Nephron progenitor cell (in vitro differentiated cells): ENCODE measurements around the gene SLFN5.
"Not testable (repeated sequence)": the region's sequence is repeated elsewhere in the genome, so short reads cannot be mapped to it uniquely, and the experiment has no call there.

Experiments used
- DNase-seq: peaks from one replicate; pipeline ENCODE4 v3.0.0; 2021
- H3K27ac Mint-ChIP-seq: 2 replicates; pipeline ENCODE4 v1.8.0; 2021; ENCODE audit warnings: mild to moderate bottlenecking, moderate library complexity, mixed read lengths
- H3K27me3 Mint-ChIP-seq: 2 replicates; pipeline ENCODE4 v1.8.0; 2021; ENCODE audit warnings: mild to moderate bottlenecking, low read depth, mixed read lengths; ENCODE audit not compliant: poor library complexity
- H3K36me3 Mint-ChIP-seq: 2 replicates; pipeline ENCODE4 v1.8.0; 2021; ENCODE audit warnings: low read depth, mixed read lengths
- H3K4me1 Mint-ChIP-seq: 2 replicates; pipeline ENCODE4 v1.8.0; 2021; ENCODE audit warnings: mixed read lengths
- H3K4me3 Mint-ChIP-seq: 2 replicates; pipeline ENCODE4 v1.8.0; 2021; ENCODE audit warnings: mild to moderate bottlenecking, moderate library complexity, mixed read lengths
- H3K9me3 Mint-ChIP-seq: 2 replicates; pipeline ENCODE4 v1.8.0; 2021; ENCODE audit warnings: mild to moderate bottlenecking, moderate library complexity, mixed read lengths
- CTCF ChIP-seq: fragments of 200-600 bp; sonication (generic); IDR thresholded peaks from 2 replicates; pipeline ENCODE4 v1.5.0; 2021; ENCODE audit warnings: antibody characterized with exemption

Gene SLFN5

GRCh38 chr17:35278876-35279275 is 36.0 kb downstream of the SLFN5 start:
- Mint-ChIP-seq H3K9me3 (peaks cover 40% of the 10 kb centered on the region), H3K27me3 (peaks cover 13% of the 10 kb centered on the region)
- not testable (repeated sequence) for H3K4me1 Mint-ChIP-seq, H3K36me3 Mint-ChIP-seq, H3K4me3 Mint-ChIP-seq, H3K27ac Mint-ChIP-seq, DNase-seq

GRCh38 chr17:35283767-35284166 is 40.9 kb downstream of the SLFN5 start:
- no peak for TF ChIP-seq CTCF
- peaks cover 8% of the 10 kb centered on the region for H3K9me3 Mint-ChIP-seq
- no peak overlapping the region for H3K27ac Mint-ChIP-seq
- peaks cover 5% of the 10 kb centered on the region for H3K27me3 Mint-ChIP-seq
- no peak for DNase-seq
- no peaks in the 10 kb centered on the region for H3K36me3 Mint-ChIP-seq
- no peak overlapping the region for H3K4me3 Mint-ChIP-seq
- no peaks in the 10 kb centered on the region for H3K4me1 Mint-ChIP-seq

- Mint-ChIP-seq H3K4me3 (no peak overlapping the region), H3K9me3 (peaks cover 7% of the 10 kb centered on the region), H3K4me1 (no peaks in the 10 kb centered on the region), H3K36me3 (no peaks in the 10 kb centered on the region), H3K27me3 (peaks cover 9% of the 10 kb centered on the region), H3K27ac (no peak overlapping the region)
- no peak for DNase-seq
- TF ChIP-seq CTCF: no peak
These were observed 42.1 kb downstream of the SLFN5 start for GRCh38 chr17:35284955-35285354.

- H3K4me3 Mint-ChIP-seq: no peak overlapping the region
- DNase-seq: no peak
- peaks cover 5% of the 10 kb centered on the region for H3K9me3 Mint-ChIP-seq
- no peaks in the 10 kb centered on the region for H3K36me3 Mint-ChIP-seq
- H3K27me3 Mint-ChIP-seq: peaks cover 16% of the 10 kb centered on the region
- H3K27ac Mint-ChIP-seq: no peak overlapping the region
- no peak for TF ChIP-seq CTCF
- H3K4me1 Mint-ChIP-seq: no peaks in the 10 kb centered on the region
These were observed 43.4 kb downstream of the SLFN5 start for GRCh38 chr17:35286120-35286781.

GRCh38 chr17:35287286-35287811 is 44.5 kb downstream of the SLFN5 start:
- H3K9me3 Mint-ChIP-seq: peaks cover 5% of the 10 kb centered on the region
- H3K27me3 Mint-ChIP-seq: peaks cover 24% of the 10 kb centered on the region
- no peak overlapping the region for H3K27ac Mint-ChIP-seq
- no peaks in the 10 kb centered on the region for H3K4me1 Mint-ChIP-seq
- DNase-seq: no peak
- no peak overlapping the region for H3K4me3 Mint-ChIP-seq
- no peaks in the 10 kb centered on the region for H3K36me3 Mint-ChIP-seq
- TF ChIP-seq CTCF: no peak

- TF ChIP-seq CTCF: no peak
- H3K4me3 Mint-ChIP-seq: no peak overlapping the region
- no peak overlapping the region for H3K27ac Mint-ChIP-seq
- peaks cover 5% of the 10 kb centered on the region for H3K9me3 Mint-ChIP-seq
- no peaks in the 10 kb centered on the region for H3K36me3 Mint-ChIP-seq
- no peaks in the 10 kb centered on the region for H3K4me1 Mint-ChIP-seq
- peaks cover 31% of the 10 kb centered on the region for H3K27me3 Mint-ChIP-seq
- DNase-seq: no peak
These were observed 46.4 kb downstream of the SLFN5 start for GRCh38 chr17:35289222-35289621.
